ENCODE data around the gene MIGA2.

The MIGA2 gene

DNA sequence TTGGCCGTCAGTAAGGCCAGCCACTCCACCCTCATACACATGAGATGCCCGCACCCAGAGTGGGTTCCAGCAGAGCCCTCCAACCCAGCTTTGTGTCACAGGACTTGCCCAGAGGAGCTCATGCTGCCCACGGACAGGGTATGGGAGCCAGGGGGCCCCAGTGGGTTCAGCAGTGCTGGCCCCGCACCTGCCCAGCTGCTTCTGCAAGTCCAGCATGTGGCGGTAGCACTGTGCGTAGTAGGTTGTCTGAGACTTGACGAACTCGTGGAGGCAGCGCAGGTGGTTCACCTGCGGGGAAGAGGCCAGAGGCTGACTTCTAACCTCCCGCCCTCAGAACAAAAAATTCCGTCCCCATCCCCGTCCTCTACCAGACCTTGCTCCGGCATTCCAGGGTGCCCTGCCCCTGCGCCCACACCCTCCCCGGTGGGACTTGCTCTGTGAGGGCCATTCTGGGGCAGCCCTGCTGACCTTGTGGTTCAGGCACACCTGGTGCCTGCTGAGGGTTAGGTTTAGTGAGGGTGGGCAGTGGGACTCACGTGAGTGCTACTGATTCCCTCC is 26.8 kb upstream of the MIGA2 start:
- Histone ChIP-seq H3K56ac (ENCODE audit: low read length) (no peak overlapping the region), H4K5ac (ENCODE audit: low read length) (no peak overlapping the region), H2BK5ac (ENCODE audit: low read length) (no peak overlapping the region), H3K4me3 (ENCODE audit: low read length) (no peak overlapping the region), H3K36me3 (ENCODE audit: control insufficient read depth, insufficient read depth, low read length) (peaks cover 15% of the 10 kb centered on the region), H2AK5ac (ENCODE audit: low read length) (no peak overlapping the region), H3K18ac (ENCODE audit: low read length) (no peak overlapping the region), H2BK15ac (replicated peaks; ENCODE audit: low read depth) (no peak overlapping the region), H3K27me3 (ENCODE audit: insufficient read depth, low read length, poor library complexity) (no peaks in the 10 kb centered on the region), H3K23ac (ENCODE audit: low read length) (no peak overlapping the region), H3K79me2 (ENCODE audit: control insufficient read depth, insufficient read depth, low read length) (no peaks in the 10 kb centered on the region), H3K79me1 (ENCODE audit: low read length) (no peaks in the 10 kb centered on the region), H3K4ac (ENCODE audit: low read depth, low read length) (no peak overlapping the region), H3K4me2 (ENCODE audit: low read length) (no peak overlapping the region), H2BK120ac (ENCODE audit: low read depth, low read length) (no peak overlapping the region), H4K8ac (ENCODE audit: low read depth, low read length) (no peak overlapping the region), H3K4me1 (ENCODE audit: control insufficient read depth, low read depth, low read length) (no peaks in the 10 kb centered on the region), H3K9ac (ENCODE audit: low read length) (no peak overlapping the region), H3K27ac (ENCODE audit: low read depth, low read length) (no peak overlapping the region)
- no CpG with 5 or more reads among the region's 17 CpGs for WGBS (ENCODE audit: extremely low coverage, insufficient coverage, low lambda C conversion rate)
- no peak for DNase-seq

DNA sequence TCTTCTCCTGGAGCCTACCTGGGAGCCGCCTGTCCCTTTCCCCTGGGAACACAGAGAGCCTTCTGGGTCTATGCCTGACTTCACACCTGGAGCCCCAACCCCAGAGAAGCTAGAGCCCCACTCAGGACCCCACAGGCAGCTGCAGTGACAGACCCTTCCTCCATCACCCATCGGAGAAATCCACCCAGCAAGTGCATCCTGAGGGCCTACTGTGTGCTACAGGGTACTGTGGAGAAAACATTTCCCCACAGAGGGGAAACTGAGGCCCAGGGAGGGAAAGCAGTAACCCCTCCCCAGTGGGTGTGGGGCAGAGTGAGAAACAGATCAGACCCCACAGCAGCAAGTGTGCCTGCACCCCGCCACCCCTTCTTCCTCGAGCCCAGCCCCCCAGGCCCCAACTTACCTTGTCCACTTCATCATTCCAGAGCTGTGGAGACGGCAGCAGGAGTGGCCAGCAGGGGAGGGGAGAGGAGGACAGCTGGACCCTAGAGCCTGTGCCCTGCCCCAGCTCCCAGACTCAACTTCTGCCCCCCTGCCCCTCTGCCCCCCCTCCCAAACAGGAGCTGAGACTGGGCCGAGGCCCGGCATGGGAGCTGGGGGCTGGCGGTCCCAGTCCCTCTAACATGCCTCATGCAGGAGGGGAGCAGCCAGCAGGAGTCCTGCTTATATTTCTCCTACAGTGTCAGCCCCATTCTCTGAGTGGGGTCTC is 26.0 kb upstream of the MIGA2 start:
- Histone ChIP-seq H2AK5ac (ENCODE audit: low read length) (no peak overlapping the region), H3K4me1 (ENCODE audit: control insufficient read depth, low read depth, low read length) (no peaks in the 10 kb centered on the region), H3K4me2 (ENCODE audit: low read length) (no peak overlapping the region), H3K9ac (ENCODE audit: low read length) (no peak overlapping the region), H2BK5ac (ENCODE audit: low read length) (no peak overlapping the region), H3K23ac (ENCODE audit: low read length) (no peak overlapping the region), H4K5ac (ENCODE audit: low read length) (no peak overlapping the region), H4K8ac (ENCODE audit: low read depth, low read length) (no peak overlapping the region), H3K4ac (ENCODE audit: low read depth, low read length) (no peak overlapping the region), H3K27ac (ENCODE audit: low read depth, low read length) (no peak overlapping the region), H3K79me1 (ENCODE audit: low read length) (no peaks in the 10 kb centered on the region), H3K18ac (ENCODE audit: low read length) (no peak overlapping the region), H3K56ac (ENCODE audit: low read length) (no peak overlapping the region), H3K27me3 (ENCODE audit: insufficient read depth, low read length, poor library complexity) (no peaks in the 10 kb centered on the region), H3K36me3 (ENCODE audit: control insufficient read depth, insufficient read depth, low read length) (peaks cover 12% of the 10 kb centered on the region), H3K4me3 (ENCODE audit: low read length) (no peak overlapping the region), H2BK120ac (ENCODE audit: low read depth, low read length) (no peak overlapping the region), H3K79me2 (ENCODE audit: control insufficient read depth, insufficient read depth, low read length) (no peaks in the 10 kb centered on the region), H2BK15ac (replicated peaks; ENCODE audit: low read depth) (no peak overlapping the region)
- no CpG with 5 or more reads among the region's 8 CpGs for WGBS (ENCODE audit: extremely low coverage, insufficient coverage, low lambda C conversion rate)
- DNase-seq, result no peak

DNA sequence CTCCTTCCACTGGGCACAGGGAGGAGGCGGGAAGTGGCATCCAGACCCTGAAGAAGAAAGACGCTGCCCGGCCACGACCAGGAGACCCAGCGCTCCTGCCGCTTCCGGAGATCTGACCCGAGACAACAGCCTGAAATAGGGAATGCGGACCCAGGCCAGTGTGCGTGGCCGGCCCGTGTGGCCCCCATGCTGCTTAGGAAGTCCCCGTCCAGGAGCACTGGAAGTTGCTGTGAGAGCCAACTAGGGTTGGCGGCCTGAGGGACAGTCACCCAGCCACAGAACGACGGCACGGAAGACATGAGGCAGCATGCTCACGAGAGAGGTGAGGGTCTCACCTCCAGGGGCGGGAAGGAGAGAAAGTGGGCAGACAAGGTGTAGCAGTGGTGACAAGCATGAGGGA is 25.3 kb upstream of the MIGA2 start:
- no peak overlapping the region for H3K23ac ChIP-seq (ENCODE audit: low read length)
- H2BK5ac ChIP-seq (ENCODE audit: low read length), result no peak overlapping the region
- no peaks in the 10 kb centered on the region for H3K79me1 ChIP-seq (ENCODE audit: low read length)
- H3K4me3 ChIP-seq (ENCODE audit: low read length), result no peak overlapping the region
- no peak overlapping the region for H4K5ac ChIP-seq (ENCODE audit: low read length)
- peaks cover 9% of the 10 kb centered on the region for H3K36me3 ChIP-seq (ENCODE audit: control insufficient read depth, insufficient read depth, low read length)
- WGBS (ENCODE audit: extremely low coverage, insufficient coverage, low lambda C conversion rate), result no CpG with 5 or more reads among the region's 19 CpGs
- no peak overlapping the region for H2BK15ac ChIP-seq (replicated peaks; ENCODE audit: low read depth)
- H3K79me2 ChIP-seq (ENCODE audit: control insufficient read depth, insufficient read depth, low read length), result no peaks in the 10 kb centered on the region
- H3K4ac ChIP-seq (ENCODE audit: low read depth, low read length), result no peak overlapping the region
- H4K8ac ChIP-seq (ENCODE audit: low read depth, low read length), result no peak overlapping the region
- no peak overlapping the region for H3K4me2 ChIP-seq (ENCODE audit: low read length)
- H2AK5ac ChIP-seq (ENCODE audit: low read length), result no peak overlapping the region
- no peak overlapping the region for H3K18ac ChIP-seq (ENCODE audit: low read length)
- H3K9ac ChIP-seq (ENCODE audit: low read length), result no peak overlapping the region
- no peak for DNase-seq
- no peaks in the 10 kb centered on the region for H3K27me3 ChIP-seq (ENCODE audit: insufficient read depth, low read length, poor library complexity)
- no peak overlapping the region for H2BK120ac ChIP-seq (ENCODE audit: low read depth, low read length)
- H3K56ac ChIP-seq (ENCODE audit: low read length), result no peak overlapping the region
- no peak overlapping the region for H3K27ac ChIP-seq (ENCODE audit: low read depth, low read length)
- no peaks in the 10 kb centered on the region for H3K4me1 ChIP-seq (ENCODE audit: control insufficient read depth, low read depth, low read length)

DNA sequence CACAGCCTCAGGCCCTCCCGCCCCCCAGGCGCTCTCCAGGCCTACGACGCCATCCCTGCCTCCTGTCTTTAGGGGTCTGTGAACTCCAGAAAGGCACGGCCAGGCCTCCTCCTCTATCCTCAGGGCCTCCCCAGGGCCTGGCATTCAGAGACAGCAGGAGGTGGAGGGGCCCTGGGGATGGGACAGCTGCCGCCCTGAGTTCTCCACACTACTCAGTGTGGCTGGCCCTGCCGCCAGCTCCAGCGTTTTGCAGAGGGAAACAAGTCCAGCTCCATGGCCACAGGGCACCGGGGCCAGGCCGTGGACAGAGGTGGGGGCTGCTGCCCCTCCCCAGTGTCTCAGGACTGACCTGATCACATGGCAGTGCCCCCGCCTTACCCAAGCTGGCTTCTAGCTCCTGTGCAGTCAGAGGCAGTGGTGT is 24.7 kb upstream of the MIGA2 start:
- no peaks in the 10 kb centered on the region for H3K79me1 ChIP-seq (ENCODE audit: low read length)
- no peak overlapping the region for H4K8ac ChIP-seq (ENCODE audit: low read depth, low read length)
- H3K4me2 ChIP-seq (ENCODE audit: low read length), result no peak overlapping the region
- no CpG with 5 or more reads among the region's 11 CpGs for WGBS (ENCODE audit: extremely low coverage, insufficient coverage, low lambda C conversion rate)
- no peak overlapping the region for H2AK5ac ChIP-seq (ENCODE audit: low read length)
- no peak for DNase-seq
- H3K4me1 ChIP-seq (ENCODE audit: control insufficient read depth, low read depth, low read length), result no peaks in the 10 kb centered on the region
- no peak overlapping the region for H3K9ac ChIP-seq (ENCODE audit: low read length)
- H4K5ac ChIP-seq (ENCODE audit: low read length), result no peak overlapping the region
- H3K4ac ChIP-seq (ENCODE audit: low read depth, low read length), result no peak overlapping the region
- no peak overlapping the region for H2BK15ac ChIP-seq (replicated peaks; ENCODE audit: low read depth)
- H2BK120ac ChIP-seq (ENCODE audit: low read depth, low read length), result no peak overlapping the region
- H2BK5ac ChIP-seq (ENCODE audit: low read length), result no peak overlapping the region
- no peaks in the 10 kb centered on the region for H3K79me2 ChIP-seq (ENCODE audit: control insufficient read depth, insufficient read depth, low read length)
- no peaks in the 10 kb centered on the region for H3K27me3 ChIP-seq (ENCODE audit: insufficient read depth, low read length, poor library complexity)
- H3K18ac ChIP-seq (ENCODE audit: low read length), result no peak overlapping the region
- no peak overlapping the region for H3K56ac ChIP-seq (ENCODE audit: low read length)
- no peak overlapping the region for H3K27ac ChIP-seq (ENCODE audit: low read depth, low read length)
- H3K36me3 ChIP-seq (ENCODE audit: control insufficient read depth, insufficient read depth, low read length), result peaks cover 6% of the 10 kb centered on the region
- H3K4me3 ChIP-seq (ENCODE audit: low read length), result no peak overlapping the region
- H3K23ac ChIP-seq (ENCODE audit: low read length), result no peak overlapping the region

DNA sequence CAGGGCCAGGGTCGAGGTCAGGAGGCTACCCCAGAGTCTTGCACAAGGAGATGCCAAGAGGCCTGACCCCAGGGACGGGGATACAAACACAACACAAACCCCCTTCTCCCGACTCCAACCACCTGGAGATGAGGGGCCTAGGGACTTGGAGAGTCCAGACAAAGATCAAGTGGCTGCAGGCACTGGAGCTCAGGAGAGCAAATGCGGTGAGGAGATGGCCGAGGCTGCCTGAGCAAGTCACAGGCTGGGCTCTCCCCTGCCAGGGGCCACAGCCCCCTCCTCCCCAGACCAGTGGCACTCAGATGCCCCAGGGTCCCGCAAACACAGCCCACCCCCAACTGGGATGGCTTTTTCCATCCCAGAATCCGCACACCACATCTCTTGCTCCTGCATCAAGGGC is 24.1 kb upstream of the MIGA2 start:
- no peak overlapping the region for H4K5ac ChIP-seq (ENCODE audit: low read length)
- H3K27ac ChIP-seq (ENCODE audit: low read depth, low read length), result no peak overlapping the region
- no peak overlapping the region for H2BK15ac ChIP-seq (replicated peaks; ENCODE audit: low read depth)
- H3K56ac ChIP-seq (ENCODE audit: low read length), result no peak overlapping the region
- no peak for DNase-seq
- no peaks in the 10 kb centered on the region for H3K79me1 ChIP-seq (ENCODE audit: low read length)
- H3K23ac ChIP-seq (ENCODE audit: low read length), result no peak overlapping the region
- no peak overlapping the region for H4K8ac ChIP-seq (ENCODE audit: low read depth, low read length)
- no peak overlapping the region for H2BK120ac ChIP-seq (ENCODE audit: low read depth, low read length)
- no peaks in the 10 kb centered on the region for H3K27me3 ChIP-seq (ENCODE audit: insufficient read depth, low read length, poor library complexity)
- no CpG with 5 or more reads among the region's 7 CpGs for WGBS (ENCODE audit: extremely low coverage, insufficient coverage, low lambda C conversion rate)
- H2BK5ac ChIP-seq (ENCODE audit: low read length), result no peak overlapping the region
- no peaks in the 10 kb centered on the region for H3K4me1 ChIP-seq (ENCODE audit: control insufficient read depth, low read depth, low read length)
- H3K9ac ChIP-seq (ENCODE audit: low read length), result no peak overlapping the region
- no peak overlapping the region for H3K4me2 ChIP-seq (ENCODE audit: low read length)
- H3K36me3 ChIP-seq (ENCODE audit: control insufficient read depth, insufficient read depth, low read length), result peaks cover 6% of the 10 kb centered on the region
- H3K79me2 ChIP-seq (ENCODE audit: control insufficient read depth, insufficient read depth, low read length), result no peaks in the 10 kb centered on the region
- H3K18ac ChIP-seq (ENCODE audit: low read length), result no peak overlapping the region
- H3K4me3 ChIP-seq (ENCODE audit: low read length), result no peak overlapping the region
- H2AK5ac ChIP-seq (ENCODE audit: low read length), result no peak overlapping the region
- H3K4ac ChIP-seq (ENCODE audit: low read depth, low read length), result no peak overlapping the region

All from mesendoderm (in vitro differentiated cells).